DMS114 treated with DMSO at 0.1 percent for 48 hours (cell line): ENCODE data around the gene GPC4.
A peak's percentile ranks its signal among the peaks of the same experiment; 100 is the strongest.

Source experiments
- DNase-seq: peaks from one replicate; lab custom pipeline; 2025; ENCODE audit not compliant: unreplicated experiment; lab: John Stamatoyannopoulos, UW

GPC4 gene

GRCh38 chrX:133415276-133416105 lies at the start of gene GPC4:
GPC4 (minus strand) TSS chrX:133415489; CDS start chrX:133414965, 524 bp downstream.
- peak; percentile 3 for DNase-seq

GRCh38 chrX:133461231-133461630 lies 45.9 kb upstream of the GPC4 start:
- DNase-seq: no peak

- no peak for DNase-seq
These were observed 39.6 kb upstream of the GPC4 start for GRCh38 chrX:133454924-133455323.

- DNase-seq: no peak
These were observed 39.2 kb upstream of the GPC4 start for GRCh38 chrX:133454491-133454914.

- no peak for DNase-seq
These were observed 33.3 kb upstream of the GPC4 start for GRCh38 chrX:133448512-133449076.

- no peak for DNase-seq
These were observed 29.9 kb upstream of the GPC4 start for GRCh38 chrX:133444952-133445831.

GRCh38 chrX:133444196-133444595 lies 28.9 kb upstream of the GPC4 start:
- DNase-seq: no peak

- DNase-seq: no peak
These were observed 25.5 kb upstream of the GPC4 start for GRCh38 chrX:133440797-133441163.

GRCh38 chrX:133440081-133440796 lies 24.9 kb upstream of the GPC4 start:
- no peak for DNase-seq

GRCh38 chrX:133437766-133438165 lies 22.5 kb upstream of the GPC4 start:
- DNase-seq: no peak

GRCh38 chrX:133437356-133437755 lies 22.1 kb upstream of the GPC4 start:
- no peak for DNase-seq

- DNase-seq: no peak
These were observed 20.3 kb upstream of the GPC4 start for GRCh38 chrX:133435544-133436124.

- no peak for DNase-seq
These were observed 19.0 kb upstream of the GPC4 start for GRCh38 chrX:133434197-133434820.

GRCh38 chrX:133419911-133420310 lies 4.6 kb upstream of the GPC4 start:
- no peak for DNase-seq

GRCh38 chrX:133418588-133418987 lies 3.3 kb upstream of the GPC4 start:
- no peak for DNase-seq

- no peak for DNase-seq
These were observed 2.1 kb upstream of the GPC4 start for GRCh38 chrX:133417364-133417763.

- DNase-seq: no peak
These were observed 648 bp downstream of the GPC4 start for GRCh38 chrX:133414406-133415275.

- DNase-seq: no peak
These were observed 1.9 kb downstream of the GPC4 start for GRCh38 chrX:133413218-133413925.

- no peak for DNase-seq
These were observed 2.6 kb downstream of the GPC4 start for GRCh38 chrX:133412665-133413064.
